Stimulated activated CD8-positive, alpha-beta memory T cell treated with anti-CD3 and anti-CD28 coated beads, Interleukin-12 subunit alpha, Interleukin-12 subunit beta, amount 100 ng/mL, for 1 hour (primary cell): ENCODE measurements around the gene IL1RAPL1.
"Not testable (repeated sequence)": the region's sequence is repeated elsewhere in the genome, so short reads cannot be mapped to it uniquely, and the experiment has no call there.

Experiments used
- DNase-seq: peaks from one replicate; pipeline ENCODE4 v3.0.0-alpha.2; 2020; ENCODE audit warnings: low read depth

The IL1RAPL1 gene

GRCh38 chrX:29122817-29123216 lies 535.6 kb downstream of the IL1RAPL1 start:
- DNase-seq: not testable (repeated sequence)

GRCh38 chrX:29130905-29131304 lies 543.7 kb downstream of the IL1RAPL1 start:
- no peak for DNase-seq

GRCh38 chrX:29136904-29137303 lies 549.7 kb downstream of the IL1RAPL1 start:
- DNase-seq: no peak

GRCh38 chrX:29138003-29138402 lies 550.8 kb downstream of the IL1RAPL1 start:
- DNase-seq: no peak

GRCh38 chrX:29143356-29143755 lies 556.1 kb downstream of the IL1RAPL1 start:
- no peak for DNase-seq

GRCh38 chrX:29143756-29144155 lies 556.5 kb downstream of the IL1RAPL1 start:
- no peak for DNase-seq

- no peak for DNase-seq
Observed at GRCh38 chrX:29145316-29145715, 558.1 kb downstream of the IL1RAPL1 start.

GRCh38 chrX:29148511-29148910 lies 561.3 kb downstream of the IL1RAPL1 start:
- no peak for DNase-seq

GRCh38 chrX:29155286-29155685 lies 568.0 kb downstream of the IL1RAPL1 start:
- DNase-seq: no peak

- DNase-seq: no peak
Observed at GRCh38 chrX:29172880-29173279, 585.6 kb downstream of the IL1RAPL1 start.

GRCh38 chrX:29187264-29187663 lies 600.0 kb downstream of the IL1RAPL1 start:
- no peak for DNase-seq

- no peak for DNase-seq
Observed at GRCh38 chrX:29196501-29196900, 609.3 kb downstream of the IL1RAPL1 start.

GRCh38 chrX:29215251-29215650 lies 628.0 kb downstream of the IL1RAPL1 start:
- DNase-seq: no peak

- no peak for DNase-seq
Observed at GRCh38 chrX:29225670-29226069, 638.4 kb downstream of the IL1RAPL1 start.

- DNase-seq: no peak
Observed at GRCh38 chrX:29229802-29230201, 642.6 kb downstream of the IL1RAPL1 start.

GRCh38 chrX:29231800-29232199 lies 644.6 kb downstream of the IL1RAPL1 start:
- DNase-seq: no peak

GRCh38 chrX:29233592-29234183 lies 646.4 kb downstream of the IL1RAPL1 start:
- DNase-seq: no peak

- no peak for DNase-seq
Observed at GRCh38 chrX:29237972-29238371, 650.7 kb downstream of the IL1RAPL1 start.

GRCh38 chrX:29241809-29242208 lies 654.6 kb downstream of the IL1RAPL1 start:
- DNase-seq: no peak

- no peak for DNase-seq
Observed at GRCh38 chrX:29242856-29243255, 655.6 kb downstream of the IL1RAPL1 start.

GRCh38 chrX:29243942-29244341 lies 656.7 kb downstream of the IL1RAPL1 start:
- no peak for DNase-seq

GRCh38 chrX:29254515-29254914 lies 667.3 kb downstream of the IL1RAPL1 start:
- DNase-seq: no peak

GRCh38 chrX:29257521-29257920 lies 670.3 kb downstream of the IL1RAPL1 start:
- no peak for DNase-seq

- no peak for DNase-seq
Observed at GRCh38 chrX:29269390-29269789, 682.1 kb downstream of the IL1RAPL1 start.

- DNase-seq: no peak
Observed at GRCh38 chrX:29274517-29274916, 687.3 kb downstream of the IL1RAPL1 start.
